Breast epithelium (tissue), 3 donors: ENCODE data around the gene PLEKHA8.

Source experiments
- POLR2A ChIP-seq: fragments of 450-650 bp; IDR thresholded peaks from one replicate; pipeline ENCODE4 v1.6.1; 2016; ENCODE audit warnings: antibody characterized with exemption, mild to moderate bottlenecking, moderate library complexity
- POLR2AphosphoS5 ChIP-seq, 3 donors: sonication (generic); formaldehyde crosslinking; IDR thresholded peaks; one replicate each; pipeline ENCODE4 v1.6.1; 2017; ENCODE audit warnings: antibody characterized with exemption in 3 of 3
- TF ChIP-seq, protein P1 (sequence below), 3 donors: fragments of 450-650 bp; IDR thresholded peaks; one replicate each; pipeline ENCODE4 v1.5.1; 2016 to 2017; ENCODE audit warnings: antibody characterized with exemption in 3 of 3, mild to moderate bottlenecking in 3 of 3, moderate library complexity in 3 of 3

- TF ChIP-seq, protein P1, sequence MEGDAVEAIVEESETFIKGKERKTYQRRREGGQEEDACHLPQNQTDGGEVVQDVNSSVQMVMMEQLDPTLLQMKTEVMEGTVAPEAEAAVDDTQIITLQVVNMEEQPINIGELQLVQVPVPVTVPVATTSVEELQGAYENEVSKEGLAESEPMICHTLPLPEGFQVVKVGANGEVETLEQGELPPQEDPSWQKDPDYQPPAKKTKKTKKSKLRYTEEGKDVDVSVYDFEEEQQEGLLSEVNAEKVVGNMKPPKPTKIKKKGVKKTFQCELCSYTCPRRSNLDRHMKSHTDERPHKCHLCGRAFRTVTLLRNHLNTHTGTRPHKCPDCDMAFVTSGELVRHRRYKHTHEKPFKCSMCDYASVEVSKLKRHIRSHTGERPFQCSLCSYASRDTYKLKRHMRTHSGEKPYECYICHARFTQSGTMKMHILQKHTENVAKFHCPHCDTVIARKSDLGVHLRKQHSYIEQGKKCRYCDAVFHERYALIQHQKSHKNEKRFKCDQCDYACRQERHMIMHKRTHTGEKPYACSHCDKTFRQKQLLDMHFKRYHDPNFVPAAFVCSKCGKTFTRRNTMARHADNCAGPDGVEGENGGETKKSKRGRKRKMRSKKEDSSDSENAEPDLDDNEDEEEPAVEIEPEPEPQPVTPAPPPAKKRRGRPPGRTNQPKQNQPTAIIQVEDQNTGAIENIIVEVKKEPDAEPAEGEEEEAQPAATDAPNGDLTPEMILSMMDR (IDR thresholded peaks at IDR 0.05), result no peak
- TF ChIP-seq POLR2AphosphoS5 (IDR thresholded peaks at IDR 0.05), result no peak
- TF ChIP-seq POLR2A, result no peak
These were observed 143.7 kb downstream of the PLEKHA8 start for GRCh38 chr7:30171766-30172447.
